GM18873 (cell line): ENCODE measurements around the gene STK38.
"Not testable (repeated sequence)": the region's sequence is repeated elsewhere in the genome, so short reads cannot be mapped to it uniquely, and the experiment has no call there.

Experiments
- ATAC-seq: cut with Tn5 transposase; IDR thresholded peaks from one replicate; pipeline ENCODE4 v1.9.1; 2021; ENCODE audit warnings: mild to moderate bottlenecking, moderate library complexity, moderate number of reproducible peaks; ENCODE audit not compliant: unreplicated experiment, low FRiP score

Gene STK38

DNA sequence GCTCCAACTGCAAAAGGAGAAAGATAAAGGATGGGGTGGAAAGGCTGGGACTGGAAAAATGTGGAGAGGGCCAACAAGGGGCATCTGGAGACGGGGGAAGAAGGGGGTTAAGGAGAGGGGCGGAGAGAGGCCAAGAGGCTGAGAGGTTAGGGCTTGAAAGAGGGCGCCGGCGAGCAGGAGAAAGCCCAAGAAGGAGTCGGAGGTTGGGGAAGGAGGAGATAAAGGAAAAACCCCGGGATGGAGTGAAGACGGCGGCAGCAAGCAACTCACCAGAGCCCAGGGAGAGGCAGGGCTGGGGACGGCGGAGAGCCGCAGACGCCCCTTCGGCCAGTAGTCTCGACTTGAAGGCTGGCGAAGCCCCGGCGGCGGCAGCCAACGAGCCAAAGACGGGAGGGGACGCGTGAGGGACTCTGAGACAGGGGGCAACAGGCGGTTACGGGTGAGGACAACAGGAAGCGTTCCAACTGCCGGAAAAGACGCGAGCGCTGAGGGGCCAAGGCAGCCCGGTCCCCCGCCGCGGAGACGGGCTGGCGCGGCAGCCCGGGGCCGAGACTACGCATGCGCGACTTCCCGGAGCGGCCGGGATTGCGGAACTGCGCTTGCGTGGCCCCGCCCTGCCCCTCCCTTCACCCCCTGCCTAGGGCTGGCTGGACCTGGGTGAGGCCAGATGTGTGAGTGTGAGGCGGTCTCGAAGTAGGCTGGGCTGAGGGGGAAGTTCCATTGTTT is at the start of gene STK38:
Gene STK38 (minus strand): TSS at position 560 of the 726 bp plus-strand sequence. CDS start 7,277 bp downstream, outside the sequence.
- ATAC-seq: peak; percentile 58

DNA sequence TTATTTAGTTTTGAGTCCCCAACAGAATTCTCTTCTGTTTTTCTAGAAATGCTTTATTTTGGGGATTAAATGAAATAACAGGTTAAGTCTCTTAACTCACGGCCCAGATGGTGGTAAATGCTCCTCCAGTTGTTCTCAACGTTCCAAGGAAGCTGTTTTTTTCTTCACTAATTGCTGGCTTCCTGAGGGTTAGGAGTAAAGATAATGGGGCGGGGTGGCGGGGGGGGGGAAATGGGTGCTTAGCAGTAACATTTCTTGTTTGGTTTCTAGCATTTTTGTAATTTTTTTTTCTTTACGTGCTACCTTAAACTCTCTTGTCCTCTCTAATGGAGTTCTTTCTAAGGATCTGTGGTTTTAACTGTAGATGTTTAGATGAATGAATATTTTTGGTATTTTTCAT is 49.1 kb upstream of the STK38 start:
- ATAC-seq: no peak

DNA sequence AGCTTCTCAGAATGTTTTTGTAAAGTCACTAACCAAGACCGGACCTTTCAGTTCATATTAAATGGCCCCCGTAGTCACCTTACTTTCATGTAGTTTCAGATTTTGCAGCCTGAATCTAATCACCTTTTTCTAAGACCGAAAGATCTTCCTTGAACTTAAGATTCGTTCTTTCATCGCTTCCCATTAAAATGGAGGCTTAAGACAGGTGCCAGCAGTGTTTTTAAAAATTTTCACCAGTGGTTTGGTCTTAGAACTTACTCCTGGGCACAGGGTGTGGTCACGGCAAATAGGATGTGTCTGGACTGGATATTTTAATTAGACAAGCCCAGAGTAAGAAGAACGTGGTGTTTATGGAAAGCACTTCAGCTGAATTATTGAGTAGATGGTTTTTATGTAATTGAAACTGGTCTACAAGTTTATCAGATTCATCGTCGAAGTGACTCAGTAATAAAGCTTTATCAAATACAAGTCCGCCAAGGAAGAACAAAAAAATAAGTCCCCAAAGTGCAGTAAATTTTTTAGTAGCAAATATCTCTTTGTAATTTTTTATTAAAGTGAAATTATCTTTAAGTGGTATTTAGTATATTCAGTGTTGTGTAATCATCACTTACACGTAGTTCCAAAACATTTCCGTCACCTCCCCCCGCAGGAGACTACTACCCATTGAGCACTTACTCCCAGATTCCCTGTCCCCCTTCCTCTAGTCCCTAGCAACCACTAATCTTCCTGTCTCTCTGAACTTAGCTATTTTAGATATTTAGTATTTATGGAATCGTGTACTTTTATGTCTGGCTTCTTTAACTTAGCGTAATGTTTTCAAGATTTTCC is 47.8 kb upstream of the STK38 start:
- ATAC-seq: no peak

DNA sequence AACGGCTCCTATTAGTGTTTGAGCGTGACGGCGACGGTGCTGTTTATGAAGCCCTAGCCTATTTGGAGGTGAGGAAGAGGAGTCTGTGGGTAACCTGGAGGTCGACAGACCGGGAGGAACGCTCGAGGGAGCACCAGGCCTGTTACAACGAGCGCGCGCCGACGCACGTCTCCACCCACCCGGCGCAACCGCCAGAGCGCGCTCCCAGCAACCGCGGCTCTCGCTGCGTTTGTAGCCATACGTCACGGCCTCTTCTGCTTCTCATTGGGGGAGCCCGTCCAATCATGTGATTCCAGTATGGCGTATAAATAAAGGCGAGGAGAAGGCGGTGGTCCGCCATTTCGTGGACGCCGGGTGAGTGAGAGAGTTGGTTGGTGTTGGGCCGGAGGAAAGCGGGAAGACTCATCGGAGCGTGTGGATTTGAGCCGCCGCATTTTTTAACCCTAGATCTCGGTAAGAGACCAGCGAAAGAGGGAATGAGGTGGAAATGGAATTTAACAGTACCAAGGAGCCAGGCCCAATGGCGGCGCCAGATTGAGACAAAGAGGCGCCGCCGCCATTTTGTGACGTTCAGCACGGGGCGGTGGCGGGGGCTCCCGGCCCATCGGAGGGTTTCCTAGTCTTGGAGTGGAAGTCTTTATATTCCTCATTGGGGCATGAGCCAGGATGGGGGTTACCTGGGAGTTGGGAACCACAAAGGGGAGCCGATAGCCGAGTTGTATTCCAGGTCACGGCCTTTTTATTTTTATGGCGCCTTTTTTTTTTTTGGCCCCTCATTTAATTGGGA is 46.9 kb upstream of the STK38 start, which contains the start of gene SRSF3:
Gene SRSF3 (plus strand): TSS at position 334 of the 787 bp plus-strand sequence. CDS start 2,401 bp downstream, outside the sequence.
- ATAC-seq: peak; percentile 79

DNA sequence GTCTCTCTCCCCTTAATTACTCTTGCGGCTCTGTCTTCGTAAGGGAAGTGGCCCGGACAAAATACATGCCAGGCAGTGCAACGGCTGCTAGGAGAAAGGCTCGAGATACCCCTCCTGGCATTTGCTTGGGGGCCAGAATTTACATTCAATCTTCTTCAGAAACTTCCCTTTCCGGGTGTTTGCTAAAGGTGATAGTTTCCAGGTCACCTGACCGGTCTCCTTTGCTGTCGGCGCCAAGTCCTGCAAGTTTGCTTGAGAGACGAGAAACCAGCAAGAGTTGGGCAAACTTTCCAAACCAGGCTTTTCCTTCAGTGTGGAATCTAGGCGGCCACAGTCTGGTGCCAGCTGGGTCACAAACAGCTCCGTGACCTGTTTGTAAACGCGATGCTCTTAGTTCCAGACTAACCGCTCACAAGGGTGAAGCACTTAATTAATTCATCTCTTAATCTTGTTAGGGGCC is 46.3 kb upstream of the STK38 start:
- ATAC-seq: peak; percentile 4

DNA sequence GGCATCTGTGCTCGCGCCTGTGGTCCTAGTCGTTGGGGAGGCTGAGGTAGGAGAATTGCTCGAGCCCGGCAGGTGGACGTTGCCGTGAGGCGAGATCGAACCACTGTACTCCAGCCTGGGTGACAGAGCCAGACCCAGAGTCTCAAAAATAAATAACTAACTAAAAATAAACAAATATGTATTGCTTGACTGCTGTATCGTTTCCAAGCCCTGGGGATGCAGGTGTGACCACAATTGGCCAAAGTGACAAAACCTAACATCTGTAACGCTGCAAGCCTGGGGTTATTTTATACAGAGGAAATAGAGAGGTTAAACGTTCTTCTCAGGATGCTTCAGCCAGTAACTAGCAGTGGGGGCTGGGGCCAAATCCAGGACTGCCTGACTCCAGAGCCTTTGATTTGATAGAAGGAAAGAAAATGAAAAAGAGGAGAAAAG is 45.0 kb upstream of the STK38 start:
- ATAC-seq: peak; percentile 29

DNA sequence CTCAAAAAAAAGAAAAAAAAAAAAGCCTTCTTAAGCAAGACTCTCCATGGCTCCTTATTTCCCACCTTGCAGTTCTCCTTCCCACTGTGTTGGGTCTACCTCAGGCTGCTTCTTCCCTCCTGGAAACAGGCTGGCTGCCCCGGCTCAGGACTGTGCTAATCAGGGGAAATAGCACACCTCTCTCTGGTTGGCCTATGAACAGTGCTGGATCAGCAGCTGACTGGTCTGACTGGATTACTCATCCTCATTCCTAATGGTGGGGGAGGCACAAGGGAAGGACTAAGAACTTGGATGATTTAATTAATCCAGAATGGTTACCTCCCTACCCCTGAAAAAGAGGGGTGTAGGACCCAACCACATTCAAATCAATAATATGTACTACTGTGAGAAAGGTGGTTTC is 43.0 kb upstream of the STK38 start:
- ATAC-seq: no peak

DNA sequence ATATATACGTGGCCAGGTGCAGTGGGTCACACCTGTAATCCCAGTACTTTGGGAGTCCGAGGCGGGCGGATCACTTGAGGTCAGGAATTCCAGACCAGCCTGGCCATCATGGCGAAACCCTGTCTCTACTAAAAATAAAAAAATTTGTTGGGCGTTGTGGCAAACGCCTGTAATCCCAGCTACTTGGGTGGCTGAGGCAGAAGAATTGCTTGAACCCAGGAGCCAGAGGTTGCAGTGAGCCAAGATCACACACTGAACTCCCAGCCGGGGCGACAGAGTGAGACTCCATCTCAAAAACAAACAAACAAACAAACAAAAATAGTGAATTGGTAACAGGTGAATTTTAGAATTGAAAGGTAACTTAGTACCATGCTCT is 41.7 kb upstream of the STK38 start:
- not testable (repeated sequence) for ATAC-seq

DNA sequence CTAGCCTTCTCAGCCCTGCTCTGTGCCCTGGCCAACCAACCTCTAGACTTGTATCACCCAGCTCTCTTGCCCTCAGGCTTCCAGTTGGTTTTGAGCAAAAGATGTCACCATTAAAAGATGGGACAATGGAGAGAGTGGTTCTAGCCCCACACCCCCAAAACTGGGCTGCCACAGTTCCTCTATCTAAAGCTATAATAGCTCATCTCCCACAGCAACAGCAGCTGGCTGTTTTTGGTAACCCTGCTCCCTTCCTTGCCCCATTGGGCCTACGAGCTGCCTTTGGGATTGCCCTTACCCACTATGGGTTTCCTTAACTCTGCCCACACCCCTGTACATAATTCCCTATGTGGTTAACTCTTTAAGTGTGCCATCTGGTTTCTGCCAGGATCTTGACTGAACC is 39.3 kb upstream of the STK38 start:
- no peak for ATAC-seq

DNA sequence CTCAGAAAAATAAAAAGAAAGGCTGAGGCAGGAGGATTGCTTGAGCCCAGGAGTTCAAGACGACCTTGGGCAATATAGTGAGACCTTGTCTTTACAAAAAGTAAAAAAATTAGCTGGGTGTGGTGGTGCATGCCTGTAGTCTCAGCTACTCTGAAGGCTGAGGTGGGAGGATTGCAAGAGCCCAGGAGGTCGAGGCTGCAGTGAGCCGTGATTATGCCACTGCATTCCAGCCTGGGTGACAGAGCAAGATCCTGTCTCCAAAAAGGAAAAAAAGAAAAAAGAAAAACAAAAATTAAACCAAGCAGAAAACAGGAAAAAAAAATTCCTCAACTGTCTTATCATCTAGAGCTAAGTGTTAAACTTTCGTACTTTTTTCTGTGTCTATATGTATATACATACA is 34.4 kb upstream of the STK38 start:
- ATAC-seq: no peak

DNA sequence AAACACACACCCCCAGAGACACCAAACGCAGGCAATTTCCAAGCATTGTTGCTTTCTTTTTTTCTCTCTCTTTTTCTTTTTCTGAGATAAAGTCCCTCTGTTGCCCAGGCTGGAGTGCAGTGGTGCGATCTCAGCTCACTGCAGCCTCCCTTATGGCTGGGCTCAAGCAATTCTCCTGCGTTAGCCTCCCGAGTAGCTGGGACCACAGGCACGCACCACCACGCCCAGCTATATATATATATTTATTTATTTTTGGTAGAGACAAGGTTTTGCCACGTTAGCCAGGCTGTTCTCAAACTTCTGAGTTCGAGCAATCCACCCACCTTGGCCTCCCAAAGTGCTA is 32.9 kb upstream of the STK38 start:
- no peak for ATAC-seq

DNA sequence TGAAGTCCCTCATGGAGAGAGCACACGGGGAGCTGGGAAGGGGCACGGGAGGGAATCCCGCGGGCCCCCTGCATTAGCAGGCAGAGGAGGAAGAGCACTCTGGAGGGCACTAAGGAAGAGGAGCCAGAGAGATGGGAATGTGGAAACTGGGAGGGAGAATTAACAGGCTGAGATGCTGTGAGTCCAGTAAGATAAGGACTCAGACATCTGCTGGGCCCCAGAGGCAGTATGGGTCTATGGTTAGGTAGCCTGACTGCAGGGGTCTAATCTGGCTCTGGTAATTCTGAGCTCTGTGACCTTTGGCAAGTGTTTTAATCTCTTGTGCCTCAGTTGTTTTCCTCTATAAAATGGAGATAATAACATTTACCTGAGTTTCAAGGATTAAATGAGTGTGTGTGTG is 31.2 kb upstream of the STK38 start:
- ATAC-seq: no peak

DNA sequence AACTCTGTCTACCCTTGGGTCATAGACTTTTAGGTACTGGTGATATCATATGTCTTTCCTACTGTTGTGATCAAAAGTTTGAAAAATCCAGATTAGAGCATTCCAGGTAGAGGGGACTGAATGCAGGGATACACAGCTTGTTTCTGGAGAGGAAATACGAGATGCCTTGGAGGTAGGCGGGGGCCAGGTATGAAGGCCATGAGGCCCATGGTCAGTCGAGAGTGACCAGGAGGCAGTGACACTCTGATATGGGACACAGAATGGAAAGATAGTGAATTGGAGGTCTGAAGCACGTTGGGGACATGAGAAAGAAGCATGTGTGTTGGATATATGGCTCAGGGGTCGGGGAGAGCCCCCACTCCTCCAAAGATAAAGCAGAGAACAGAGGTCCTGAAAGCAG is 30.8 kb upstream of the STK38 start:
- no peak for ATAC-seq

DNA sequence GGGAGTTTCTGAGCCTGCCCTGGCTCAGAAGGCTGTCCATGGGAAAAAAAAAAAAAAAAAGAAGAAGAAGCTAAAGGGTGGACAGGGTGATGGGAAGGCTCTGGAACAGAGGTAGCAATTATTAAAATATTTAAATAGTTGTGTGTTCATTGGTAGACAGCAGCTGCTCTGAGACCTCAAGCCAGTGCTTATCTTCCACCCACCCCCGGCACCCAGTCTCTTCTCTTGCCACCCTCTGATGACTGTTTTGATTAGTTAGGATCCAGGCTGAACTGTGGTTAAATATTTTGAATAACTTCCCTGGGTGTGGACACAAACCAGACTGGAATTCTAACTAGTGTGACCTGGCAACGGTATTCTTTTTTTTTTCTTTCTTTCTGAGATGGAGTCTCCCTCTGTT is 30.0 kb upstream of the STK38 start:
- ATAC-seq: no peak

DNA sequence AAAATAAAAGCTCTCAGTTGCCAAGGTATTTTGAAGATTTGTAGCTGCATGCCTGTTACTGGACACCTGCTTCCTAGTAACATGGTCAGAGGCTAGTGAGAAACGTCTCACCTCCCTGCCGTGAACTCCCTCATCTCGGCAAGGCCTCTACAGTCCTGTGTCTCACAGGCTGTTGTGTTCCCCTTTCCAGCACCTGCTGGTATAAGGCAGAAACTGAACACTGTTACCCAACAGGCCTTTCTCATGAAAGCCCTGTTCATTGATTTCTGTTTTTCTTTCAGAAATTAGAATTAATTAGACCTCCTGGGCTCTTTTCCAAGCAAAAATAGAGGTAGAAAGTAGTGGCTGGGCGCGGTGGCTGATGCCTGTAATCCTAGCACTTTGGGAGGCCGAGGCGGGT is 29.3 kb upstream of the STK38 start:
- ATAC-seq: no peak

DNA sequence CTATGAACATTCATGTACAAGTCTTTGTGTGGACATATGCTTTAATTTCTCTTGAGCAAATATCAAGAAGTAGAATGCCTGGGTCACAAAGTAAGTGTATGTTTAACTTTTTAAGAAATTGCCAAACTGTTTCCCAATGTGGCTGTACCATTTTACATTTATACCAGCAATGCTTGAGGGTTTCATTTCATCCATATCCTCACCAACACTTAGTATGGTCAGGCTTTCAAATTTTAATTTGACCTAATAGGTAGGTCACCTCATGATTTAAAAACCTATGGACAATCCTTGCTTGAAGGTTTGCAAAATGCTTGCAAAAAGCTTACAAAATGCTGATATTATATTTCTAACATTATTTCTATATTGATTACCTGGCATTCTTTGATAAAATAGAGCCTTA is 27.4 kb upstream of the STK38 start:
- ATAC-seq: no peak

DNA sequence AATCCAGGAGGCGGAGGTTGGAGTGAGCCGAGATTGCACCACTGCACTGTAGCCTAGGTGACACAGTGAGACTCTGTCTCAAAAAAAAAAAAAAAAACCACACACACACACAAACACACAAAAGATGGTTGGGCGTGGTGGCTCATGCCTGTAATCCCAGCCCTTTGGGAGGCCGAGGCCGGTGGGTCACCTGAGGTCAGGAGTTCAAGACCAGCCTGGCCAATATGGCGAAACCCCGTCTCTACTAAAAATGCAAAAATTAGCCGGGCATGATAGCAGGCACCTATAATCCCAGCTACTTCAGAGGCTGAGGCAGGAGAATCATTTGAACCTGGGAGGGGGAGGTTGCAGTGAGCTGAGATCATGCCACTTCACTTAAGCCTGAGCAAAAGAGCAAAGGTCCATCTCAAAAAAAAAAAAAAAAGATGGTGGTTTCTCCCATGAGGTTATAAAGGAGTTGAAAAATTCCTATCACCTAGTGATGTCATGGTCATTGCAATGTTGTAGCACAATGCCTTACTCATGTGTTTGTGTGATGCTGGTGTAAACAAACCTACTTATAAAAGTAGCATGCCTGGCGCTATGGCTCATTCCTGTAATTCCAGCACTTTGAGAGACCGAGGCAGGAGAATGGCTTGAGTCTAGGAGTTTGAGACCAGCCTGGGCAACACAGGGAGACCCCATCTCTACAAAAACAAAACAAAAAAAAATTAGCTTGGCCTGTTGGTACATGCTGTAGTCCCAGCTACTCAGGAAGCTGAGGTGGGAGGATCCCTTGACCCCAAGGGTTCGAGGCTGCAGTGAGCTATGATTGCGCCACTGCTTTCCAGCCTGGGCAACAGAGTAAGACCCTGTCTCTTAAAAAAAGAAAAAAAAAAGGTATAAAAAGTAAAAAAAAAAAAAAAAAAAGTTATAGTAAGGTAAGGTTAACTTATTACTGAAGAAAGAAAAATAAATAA is 25.4 kb upstream of the STK38 start:
- not testable (repeated sequence) for ATAC-seq

DNA sequence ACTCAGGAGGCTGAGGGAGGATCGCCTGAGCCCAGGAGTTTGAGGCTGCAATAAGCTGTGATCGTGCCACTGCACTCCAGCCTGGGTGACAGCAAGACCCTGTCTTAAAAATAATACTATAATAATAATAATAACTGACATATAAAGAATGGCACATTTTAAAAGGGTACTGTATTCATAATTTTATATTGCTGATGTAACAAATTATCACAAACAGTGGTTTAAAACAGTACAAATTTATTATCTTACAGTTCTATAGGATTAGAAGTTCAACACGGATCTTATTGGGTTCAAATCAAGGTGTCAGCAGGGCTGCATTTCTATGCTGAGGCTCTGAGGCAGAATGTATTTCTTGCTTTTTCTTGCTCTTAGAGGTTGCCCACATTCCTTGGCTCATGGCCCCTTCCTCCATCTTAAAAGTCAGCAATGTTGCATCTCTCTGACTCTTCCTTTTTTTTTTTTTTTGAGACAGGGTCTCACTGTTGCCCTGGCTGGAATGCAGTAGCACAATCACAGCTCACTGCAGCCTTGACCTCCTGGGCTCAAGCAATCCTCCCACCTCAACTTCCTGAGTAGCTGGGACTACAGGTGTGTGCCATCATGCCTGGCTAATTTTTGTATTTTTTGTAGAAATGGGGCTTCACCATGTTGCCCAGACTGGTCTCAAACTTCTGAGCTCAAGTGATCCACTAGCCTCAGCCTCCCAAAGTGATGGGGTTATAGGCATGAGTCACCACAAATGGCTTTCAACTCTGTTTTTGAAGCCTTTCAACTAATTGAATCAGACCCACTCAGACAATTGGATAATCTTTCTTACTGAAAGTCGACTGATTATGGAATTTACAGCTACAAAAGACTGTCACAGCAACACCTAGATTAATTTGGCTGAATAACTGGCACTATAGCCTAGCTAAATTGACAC is 24.1 kb upstream of the STK38 start:
- ATAC-seq: no peak

DNA sequence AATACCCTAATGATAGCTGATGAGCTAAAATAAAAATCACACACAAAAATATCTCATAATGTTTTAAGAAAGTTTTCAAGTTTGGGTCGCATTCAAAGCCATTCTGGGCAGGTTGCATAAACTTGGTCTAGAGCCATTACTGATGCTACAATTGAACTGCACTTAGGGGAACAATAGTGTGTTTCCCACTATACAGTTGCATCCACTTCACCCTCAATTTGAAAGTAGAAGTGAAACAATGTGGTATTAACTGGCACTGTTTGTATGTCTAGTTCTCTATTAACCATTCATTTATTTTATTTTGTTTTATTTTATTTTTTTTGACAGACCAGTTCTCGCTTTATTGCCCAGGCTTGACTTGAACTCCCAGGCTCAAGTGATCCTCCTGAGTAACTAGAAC is 23.0 kb upstream of the STK38 start:
- ATAC-seq: no peak
